ENCODE measurements around the gene MYLK4. TPM values are rescaled to one million over a fixed set of nuclear protein-coding genes. Genes with fewer than 3 reads are reported as not detected.

The MYLK4 gene
- polyA plus RNA-seq, 1 donor from 2014 or later: 1.3 TPM

DNA sequence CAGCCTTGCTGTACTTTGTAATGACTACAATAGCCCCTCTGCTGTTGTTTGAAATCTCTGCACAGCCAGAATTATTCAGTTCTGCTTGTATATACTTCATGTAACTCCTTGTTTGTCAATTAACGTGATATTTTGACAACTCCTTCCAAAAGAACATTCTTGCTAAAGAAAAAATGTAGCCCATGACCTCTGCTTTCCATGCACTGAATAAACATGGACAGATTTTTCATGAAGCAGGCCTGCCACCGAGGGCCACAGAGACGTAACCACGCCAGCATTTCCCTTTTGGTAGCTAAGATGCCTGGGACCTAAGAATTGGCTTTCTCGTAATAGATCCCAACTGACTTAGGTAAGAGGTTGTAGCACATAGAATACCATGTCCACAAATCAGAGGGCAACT is 135.9 kb downstream of the MYLK4 start:
- Histone ChIP-seq H2AFZ (ENCODE audit: low read depth, low read length) (no peak overlapping the region), H3K79me2 (replicated peaks; ENCODE audit: insufficient read depth, low read length) (no peaks in the 10 kb centered on the region), H3K27ac (ENCODE audit: low read length) (no peak overlapping the region), H3K9me2 (ENCODE audit: insufficient read depth, low read length) (no peaks in the 10 kb centered on the region), H4K20me1 (ENCODE audit: insufficient read depth) (no peaks in the 10 kb centered on the region), H3K4me3 (ENCODE audit: low read length) (no peak overlapping the region), H3K27me3 (ENCODE audit: insufficient read depth, low read depth, low read length) (no peaks in the 10 kb centered on the region), H3K36me3 (ENCODE audit: insufficient read depth, low read length) (no peaks in the 10 kb centered on the region), H3K9me3 (ENCODE audit: low read length) (no peaks in the 10 kb centered on the region), H3F3A (ENCODE audit: insufficient read depth, low read length, poor library complexity, severe bottlenecking) (no peaks in the 10 kb centered on the region), H3K9ac (ENCODE audit: low read length) (no peak overlapping the region), H3K4me2 (ENCODE audit: low read length) (no peak overlapping the region)
- no peak for TF ChIP-seq TAF1 (IDR thresholded peaks at IDR 0.05; ENCODE audit: low read depth)
- TF ChIP-seq MXI1 (conservative IDR thresholded peaks at IDR 0.05; ENCODE audit: poor library complexity, severe bottlenecking): no peak
- TF ChIP-seq, protein P1, sequence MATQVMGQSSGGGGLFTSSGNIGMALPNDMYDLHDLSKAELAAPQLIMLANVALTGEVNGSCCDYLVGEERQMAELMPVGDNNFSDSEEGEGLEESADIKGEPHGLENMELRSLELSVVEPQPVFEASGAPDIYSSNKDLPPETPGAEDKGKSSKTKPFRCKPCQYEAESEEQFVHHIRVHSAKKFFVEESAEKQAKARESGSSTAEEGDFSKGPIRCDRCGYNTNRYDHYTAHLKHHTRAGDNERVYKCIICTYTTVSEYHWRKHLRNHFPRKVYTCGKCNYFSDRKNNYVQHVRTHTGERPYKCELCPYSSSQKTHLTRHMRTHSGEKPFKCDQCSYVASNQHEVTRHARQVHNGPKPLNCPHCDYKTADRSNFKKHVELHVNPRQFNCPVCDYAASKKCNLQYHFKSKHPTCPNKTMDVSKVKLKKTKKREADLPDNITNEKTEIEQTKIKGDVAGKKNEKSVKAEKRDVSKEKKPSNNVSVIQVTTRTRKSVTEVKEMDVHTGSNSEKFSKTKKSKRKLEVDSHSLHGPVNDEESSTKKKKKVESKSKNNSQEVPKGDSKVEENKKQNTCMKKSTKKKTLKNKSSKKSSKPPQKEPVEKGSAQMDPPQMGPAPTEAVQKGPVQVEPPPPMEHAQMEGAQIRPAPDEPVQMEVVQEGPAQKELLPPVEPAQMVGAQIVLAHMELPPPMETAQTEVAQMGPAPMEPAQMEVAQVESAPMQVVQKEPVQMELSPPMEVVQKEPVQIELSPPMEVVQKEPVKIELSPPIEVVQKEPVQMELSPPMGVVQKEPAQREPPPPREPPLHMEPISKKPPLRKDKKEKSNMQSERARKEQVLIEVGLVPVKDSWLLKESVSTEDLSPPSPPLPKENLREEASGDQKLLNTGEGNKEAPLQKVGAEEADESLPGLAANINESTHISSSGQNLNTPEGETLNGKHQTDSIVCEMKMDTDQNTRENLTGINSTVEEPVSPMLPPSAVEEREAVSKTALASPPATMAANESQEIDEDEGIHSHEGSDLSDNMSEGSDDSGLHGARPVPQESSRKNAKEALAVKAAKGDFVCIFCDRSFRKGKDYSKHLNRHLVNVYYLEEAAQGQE (IDR thresholded peaks at IDR 0.05; ENCODE audit: borderline replicate concordance): no peak
- no peak for TF ChIP-seq SMC3 (conservative IDR thresholded peaks at IDR 0.05; ENCODE audit: poor library complexity)
- no peak for TF ChIP-seq POLR2AphosphoS5 (IDR thresholded peaks at IDR 0.05)
- TF ChIP-seq, protein P2, sequence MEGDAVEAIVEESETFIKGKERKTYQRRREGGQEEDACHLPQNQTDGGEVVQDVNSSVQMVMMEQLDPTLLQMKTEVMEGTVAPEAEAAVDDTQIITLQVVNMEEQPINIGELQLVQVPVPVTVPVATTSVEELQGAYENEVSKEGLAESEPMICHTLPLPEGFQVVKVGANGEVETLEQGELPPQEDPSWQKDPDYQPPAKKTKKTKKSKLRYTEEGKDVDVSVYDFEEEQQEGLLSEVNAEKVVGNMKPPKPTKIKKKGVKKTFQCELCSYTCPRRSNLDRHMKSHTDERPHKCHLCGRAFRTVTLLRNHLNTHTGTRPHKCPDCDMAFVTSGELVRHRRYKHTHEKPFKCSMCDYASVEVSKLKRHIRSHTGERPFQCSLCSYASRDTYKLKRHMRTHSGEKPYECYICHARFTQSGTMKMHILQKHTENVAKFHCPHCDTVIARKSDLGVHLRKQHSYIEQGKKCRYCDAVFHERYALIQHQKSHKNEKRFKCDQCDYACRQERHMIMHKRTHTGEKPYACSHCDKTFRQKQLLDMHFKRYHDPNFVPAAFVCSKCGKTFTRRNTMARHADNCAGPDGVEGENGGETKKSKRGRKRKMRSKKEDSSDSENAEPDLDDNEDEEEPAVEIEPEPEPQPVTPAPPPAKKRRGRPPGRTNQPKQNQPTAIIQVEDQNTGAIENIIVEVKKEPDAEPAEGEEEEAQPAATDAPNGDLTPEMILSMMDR (IDR thresholded peaks at IDR 0.05; ENCODE audit: poor library complexity, severe bottlenecking): no peak

DNA sequence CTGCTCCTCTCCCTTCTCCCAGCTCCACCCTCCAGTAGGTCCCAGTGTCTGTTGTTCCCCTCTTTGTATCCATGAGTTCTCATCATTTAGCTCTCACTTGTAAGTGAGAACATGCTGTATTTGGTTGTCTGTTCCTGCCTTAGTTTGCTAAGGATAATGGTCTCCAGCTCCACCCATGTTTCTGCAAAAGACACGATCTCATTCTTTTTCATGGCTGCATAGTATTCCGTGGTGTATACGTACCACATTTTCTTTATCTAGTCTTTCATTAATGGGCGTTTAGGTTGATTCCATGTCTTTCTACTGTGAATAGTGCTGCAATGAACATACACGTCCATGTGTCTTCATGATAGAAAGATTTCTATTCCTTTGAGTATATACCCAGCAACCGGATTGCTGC is 136.6 kb downstream of the MYLK4 start:
- no peaks in the 10 kb centered on the region for H3K9me3 ChIP-seq (ENCODE audit: low read length)
- no peaks in the 10 kb centered on the region for H3F3A ChIP-seq (ENCODE audit: insufficient read depth, low read length, poor library complexity, severe bottlenecking)
- no peak overlapping the region for H2AFZ ChIP-seq (ENCODE audit: low read depth, low read length)
- no peak for TF ChIP-seq POLR2AphosphoS5 (IDR thresholded peaks at IDR 0.05)
- TF ChIP-seq SMC3 (conservative IDR thresholded peaks at IDR 0.05; ENCODE audit: poor library complexity): no peak
- TF ChIP-seq EP300 (conservative IDR thresholded peaks at IDR 0.05; ENCODE audit: poor library complexity, severe bottlenecking): no peak
- no peak for TF ChIP-seq EZH2 (IDR thresholded peaks at IDR 0.05; ENCODE audit: borderline replicate concordance, insufficient read depth, low read length, poor library complexity, severe bottlenecking)
- TF ChIP-seq, protein P2 (IDR thresholded peaks at IDR 0.05; ENCODE audit: poor library complexity, severe bottlenecking): no peak
- TF ChIP-seq TAF1 (IDR thresholded peaks at IDR 0.05; ENCODE audit: low read depth): no peak
- TF ChIP-seq, protein P1 (IDR thresholded peaks at IDR 0.05; ENCODE audit: borderline replicate concordance): no peak
- TF ChIP-seq RAD21 (conservative IDR thresholded peaks at IDR 0.05): no peak
- no peak for TF ChIP-seq MXI1 (conservative IDR thresholded peaks at IDR 0.05; ENCODE audit: poor library complexity, severe bottlenecking)
- no peak overlapping the region for H3K9ac ChIP-seq (ENCODE audit: low read length)
- no peak overlapping the region for H3K4me3 ChIP-seq (ENCODE audit: low read length)
- no peaks in the 10 kb centered on the region for H3K9me2 ChIP-seq (ENCODE audit: insufficient read depth, low read length)
- H3K36me3 ChIP-seq (ENCODE audit: insufficient read depth, low read length): no peaks in the 10 kb centered on the region
- H3K27ac ChIP-seq (ENCODE audit: low read length): no peak overlapping the region
- no peaks in the 10 kb centered on the region for H3K27me3 ChIP-seq (ENCODE audit: insufficient read depth, low read depth, low read length)
- no peaks in the 10 kb centered on the region for H3K79me2 ChIP-seq (replicated peaks; ENCODE audit: insufficient read depth, low read length)
- H3K4me2 ChIP-seq (ENCODE audit: low read length): no peak overlapping the region
- no peaks in the 10 kb centered on the region for H4K20me1 ChIP-seq (ENCODE audit: insufficient read depth)
